Uterus (tissue), 2 donors: ENCODE results near the gene ASB10.

Source experiments
- CTCF ChIP-seq, 4 experiments: fragments of 200-600 bp in 2 of 4; fragments of 450-650 bp in 2 of 4; sonication (generic) in 2 of 4; IDR thresholded peaks; one replicate each; pipeline ENCODE4 v1.5.1; 2016 to 2019; ENCODE audit warnings: antibody characterized with exemption in 4 of 4, mild to moderate bottlenecking in 2 of 4, moderate library complexity in 1 of 4
- POLR2A ChIP-seq, 2 donors: fragments of 450-650 bp; IDR thresholded peaks; one replicate each; pipeline ENCODE4 v1.6.1; 2016; ENCODE audit warnings: antibody characterized with exemption in 2 of 2, mild to moderate bottlenecking in 1 of 2, moderate library complexity in 1 of 2

GRCh38 chr7:151179946-151180345 lies 7.1 kb downstream of the ASB10 start:
- TF ChIP-seq CTCF (IDR thresholded peaks at IDR 0.05), result no peak
- TF ChIP-seq POLR2A (IDR thresholded peaks at IDR 0.05), result no peak
